ENCODE results near the gene CCDC33.

GRCh38 chr15:74376825-74377581, 140.9 kb downstream of the CCDC33 start:
- no peak for TF ChIP-seq CTCF (IDR thresholded peaks at IDR 0.05)
- TF ChIP-seq POLR2A (IDR thresholded peaks at IDR 0.05): no peak

All from uterus (tissue), 2 donors.